ENCODE measurements around the gene RNU6-9. TPM values are rescaled to one million over a fixed set of nuclear protein-coding genes. Genes with fewer than 3 reads are reported as not detected.
A peak's percentile ranks its signal among the peaks of the same experiment; 100 is the strongest.

Gene RNU6-9
- total RNA-seq, 1 experiment from 2014 or later, result not detected

DNA sequence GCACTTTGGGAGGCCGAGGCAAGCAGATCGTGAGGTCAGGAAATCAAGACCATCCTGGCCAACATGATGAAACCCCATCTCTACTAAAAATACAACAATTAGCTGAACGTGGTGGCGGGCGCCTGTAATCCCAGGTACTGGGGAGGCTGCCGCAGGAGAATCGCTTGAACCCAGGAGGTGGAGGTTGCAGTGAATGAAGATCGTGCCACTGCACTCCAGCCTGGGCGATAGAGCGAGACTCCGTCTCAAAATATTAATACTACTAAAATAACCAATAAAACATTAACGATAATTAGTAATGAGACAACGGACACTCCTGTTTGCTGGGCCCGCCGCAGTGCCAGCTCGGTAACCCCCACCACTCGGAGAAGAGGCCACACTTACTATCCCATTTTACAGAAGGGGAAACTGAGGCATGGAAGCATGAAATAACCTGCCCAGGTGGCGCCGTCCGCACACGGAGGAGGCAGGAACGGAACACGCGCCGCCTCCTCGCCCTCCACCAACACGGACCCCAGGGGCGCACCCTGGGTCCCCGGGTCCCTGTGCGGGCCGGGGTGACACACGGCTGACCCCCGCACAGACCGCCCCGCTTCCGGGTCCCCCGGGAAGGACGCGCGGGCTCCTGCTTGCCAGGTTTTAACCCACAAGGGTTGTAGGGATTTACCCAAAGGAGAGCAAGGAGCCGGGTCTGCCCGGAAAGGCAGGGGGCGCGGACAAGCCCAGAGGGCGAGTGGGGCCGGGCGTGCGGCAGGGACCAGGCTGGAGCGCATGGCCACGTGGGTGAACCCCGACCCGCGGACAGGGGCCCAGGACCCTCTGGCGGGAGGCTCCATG is 18.1 kb downstream of the RNU6-9 start:
- DNase-seq (ENCODE audit: low spot score), result no peak
- in situ Hi-C loops (cut with HindIII; ENCODE audit: low sequenced_read_pairs), result no loop called here

DNA sequence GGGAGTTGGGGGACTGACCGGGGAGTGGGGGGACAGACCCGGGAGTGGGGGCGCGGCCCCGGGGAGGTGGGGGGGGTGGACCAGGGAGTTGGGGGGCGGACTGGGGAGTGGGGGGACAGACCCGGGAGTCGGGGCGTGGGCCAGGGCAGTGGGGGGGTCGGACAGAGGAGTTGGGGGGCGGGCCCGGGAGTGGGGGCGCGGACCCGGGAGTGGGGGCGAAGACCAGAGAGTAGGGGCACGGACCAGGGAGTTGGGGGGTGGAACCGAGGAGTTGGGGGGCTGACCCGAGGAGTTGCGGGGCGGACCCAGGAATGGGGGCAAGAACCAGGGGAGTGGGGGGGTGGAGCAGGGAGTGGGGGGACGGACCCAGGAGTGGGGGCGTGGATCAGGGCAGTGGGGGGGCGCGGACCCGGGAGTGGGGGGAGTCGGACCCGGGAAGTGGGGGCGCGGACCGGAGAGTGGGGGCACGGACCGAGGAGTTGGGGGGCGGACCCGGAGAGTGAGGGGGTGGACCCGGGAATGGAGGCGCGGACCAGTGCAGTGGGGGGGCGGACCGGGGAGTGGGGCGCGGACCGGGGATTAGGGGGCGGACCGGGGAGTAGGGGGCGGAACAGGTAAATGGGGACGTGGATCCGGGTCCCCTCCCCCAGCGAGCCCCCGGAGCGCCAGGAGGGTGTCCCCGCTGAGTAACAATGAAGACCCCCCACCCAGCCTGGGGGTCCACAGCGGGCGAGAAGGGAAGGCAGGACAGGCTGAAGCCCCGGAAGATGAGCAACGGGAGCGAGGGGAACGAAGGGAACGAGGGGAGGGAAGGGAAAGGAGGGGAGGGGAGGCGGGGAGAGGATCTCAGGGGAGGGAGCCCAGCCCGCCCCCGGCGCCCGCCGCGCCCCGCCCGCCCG is 19.1 kb downstream of the RNU6-9 start:
- DNase-seq (ENCODE audit: low spot score), result peak; percentile 22
- in situ Hi-C loops (cut with HindIII; ENCODE audit: low sequenced_read_pairs), result no loop called here

DNA sequence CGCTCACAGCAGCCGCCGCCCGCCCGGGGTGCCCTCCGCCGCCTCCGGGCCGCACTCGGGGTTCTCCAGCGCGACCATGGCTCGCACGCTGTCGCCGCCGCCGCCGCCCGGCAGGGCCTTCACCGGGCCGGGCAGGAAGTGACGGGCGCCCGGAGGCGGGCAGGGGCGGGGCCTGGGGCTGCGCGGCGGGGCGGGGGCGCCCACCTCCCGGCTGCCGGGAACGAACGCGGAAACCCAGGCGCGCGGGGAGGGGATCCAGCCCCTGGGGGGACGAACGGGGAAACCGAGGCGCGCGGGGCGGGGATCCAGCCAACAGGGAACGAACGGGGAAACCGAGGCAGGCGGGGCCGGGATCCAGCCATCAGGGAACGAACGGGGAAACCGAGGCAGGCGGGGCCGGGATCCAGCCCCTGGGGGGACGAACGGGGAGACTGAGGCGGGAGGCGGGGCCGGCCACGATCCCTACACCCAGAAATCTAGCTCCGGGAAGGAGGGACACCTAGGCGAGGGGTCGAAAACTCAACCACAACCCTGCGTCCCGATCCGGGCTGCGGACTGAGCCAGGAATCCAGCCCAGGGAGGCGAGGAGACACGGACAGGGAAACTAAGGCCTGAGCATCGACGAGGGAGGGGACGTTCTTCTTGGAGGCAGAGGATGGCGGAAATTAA is 19.9 kb downstream of the RNU6-9 start, which contains the start of gene R3HDM4:
Gene R3HDM4 (minus strand): TSS at position 140 of the 669 bp plus-strand sequence. CDS start 62 bp downstream, at position 78.
- in situ Hi-C loops (cut with HindIII; ENCODE audit: low sequenced_read_pairs), result no loop called here
- peak; percentile 63 for DNase-seq (ENCODE audit: low spot score)

DNA sequence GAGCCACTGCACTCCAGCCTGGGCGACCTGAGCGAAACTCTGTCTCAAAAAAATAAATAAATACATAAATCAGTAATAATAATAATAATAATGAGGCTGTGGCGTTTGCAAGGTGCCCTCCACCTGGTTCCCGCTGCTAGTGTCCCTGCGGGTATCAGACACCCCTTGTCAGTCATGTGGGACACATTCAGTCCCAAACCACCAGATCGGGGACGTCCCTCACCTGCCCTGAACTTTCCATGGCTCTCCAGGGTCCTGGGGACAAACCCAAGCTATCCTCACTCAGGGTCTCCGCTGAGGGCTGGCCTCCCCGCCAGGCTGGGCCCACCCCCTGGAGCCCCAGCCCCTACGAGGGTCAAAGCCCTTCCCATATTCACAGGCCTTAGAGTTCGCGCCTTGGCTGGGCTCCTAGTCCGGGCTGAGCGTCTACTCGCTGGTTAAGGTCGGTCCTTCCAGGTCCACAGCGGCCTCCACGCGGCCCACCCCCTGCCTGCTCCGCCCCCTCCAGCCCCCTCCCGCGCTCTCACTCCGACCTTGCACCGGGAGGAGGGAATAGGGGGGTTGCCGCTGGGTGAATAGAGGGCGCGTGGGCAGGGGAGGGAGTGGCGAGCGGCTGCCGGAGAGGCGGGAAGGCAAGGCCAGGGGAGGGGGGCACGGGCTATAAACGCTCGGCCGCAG is 23.5 kb downstream of the RNU6-9 start:
- DNase-seq (ENCODE audit: low spot score), result no peak
- in situ Hi-C loops (cut with HindIII; ENCODE audit: low sequenced_read_pairs), result no loop called here

DNA sequence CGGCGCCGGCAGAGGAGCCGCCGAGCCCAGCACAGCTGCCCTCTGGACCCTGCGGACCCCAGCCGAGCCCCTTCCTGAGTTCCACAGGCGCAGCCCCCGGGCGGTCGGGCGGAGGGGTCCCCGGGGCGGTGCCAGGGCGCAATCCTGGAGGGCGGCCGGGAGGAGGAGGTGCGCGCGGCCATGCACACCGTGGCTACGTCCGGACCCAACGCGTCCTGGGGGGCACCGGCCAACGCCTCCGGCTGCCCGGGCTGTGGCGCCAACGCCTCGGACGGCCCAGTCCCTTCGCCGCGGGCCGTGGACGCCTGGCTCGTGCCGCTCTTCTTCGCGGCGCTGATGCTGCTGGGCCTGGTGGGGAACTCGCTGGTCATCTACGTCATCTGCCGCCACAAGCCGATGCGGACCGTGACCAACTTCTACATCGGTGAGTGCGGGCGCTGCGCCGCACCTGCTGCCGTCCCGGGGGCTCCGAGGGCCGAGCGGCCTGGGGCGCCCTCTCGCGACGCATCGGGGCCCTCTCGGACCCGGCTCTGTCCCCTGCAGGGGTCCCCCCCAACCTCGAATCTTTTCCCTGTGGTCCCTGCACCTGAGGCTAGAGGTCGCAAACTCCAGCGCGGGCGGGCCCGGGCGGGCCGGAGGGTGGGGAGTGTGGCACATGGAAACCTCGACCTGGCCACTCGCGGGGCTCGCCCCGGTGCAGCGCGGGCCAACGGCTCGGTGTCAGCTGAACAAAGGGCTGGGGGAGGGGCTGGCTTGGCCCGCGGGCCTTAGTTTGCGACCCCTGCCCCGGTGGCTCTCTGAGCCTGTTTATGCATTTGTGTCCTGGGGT is 24.3 kb downstream of the RNU6-9 start, which contains the start of gene KISS1R:
Gene KISS1R (plus strand): TSS at position 11 of the 829 bp plus-strand sequence. CDS start 170 bp downstream, at position 181.
- in situ Hi-C loops (cut with HindIII; ENCODE audit: low sequenced_read_pairs), result no loop called here
- DNase-seq (ENCODE audit: low spot score), result peak; percentile 41

DNA sequence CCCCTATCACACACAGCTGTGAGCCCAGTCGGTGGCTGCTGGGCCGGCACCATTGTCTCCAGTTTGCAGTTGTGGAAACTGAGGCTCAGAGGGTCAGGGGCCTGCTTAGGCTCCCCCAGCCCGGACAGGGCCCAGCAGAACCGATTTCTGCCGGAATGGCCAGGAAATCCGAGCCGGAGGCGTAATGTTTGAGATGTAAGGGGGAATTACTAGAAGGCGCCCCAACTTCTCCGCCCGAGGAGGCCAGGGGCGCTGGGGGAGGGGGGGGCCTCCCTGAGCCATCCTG is 24.8 kb downstream of the RNU6-9 start:
- in situ Hi-C loops (cut with HindIII; ENCODE audit: low sequenced_read_pairs), result no loop called here
- DNase-seq (ENCODE audit: low spot score), result no peak

DNA sequence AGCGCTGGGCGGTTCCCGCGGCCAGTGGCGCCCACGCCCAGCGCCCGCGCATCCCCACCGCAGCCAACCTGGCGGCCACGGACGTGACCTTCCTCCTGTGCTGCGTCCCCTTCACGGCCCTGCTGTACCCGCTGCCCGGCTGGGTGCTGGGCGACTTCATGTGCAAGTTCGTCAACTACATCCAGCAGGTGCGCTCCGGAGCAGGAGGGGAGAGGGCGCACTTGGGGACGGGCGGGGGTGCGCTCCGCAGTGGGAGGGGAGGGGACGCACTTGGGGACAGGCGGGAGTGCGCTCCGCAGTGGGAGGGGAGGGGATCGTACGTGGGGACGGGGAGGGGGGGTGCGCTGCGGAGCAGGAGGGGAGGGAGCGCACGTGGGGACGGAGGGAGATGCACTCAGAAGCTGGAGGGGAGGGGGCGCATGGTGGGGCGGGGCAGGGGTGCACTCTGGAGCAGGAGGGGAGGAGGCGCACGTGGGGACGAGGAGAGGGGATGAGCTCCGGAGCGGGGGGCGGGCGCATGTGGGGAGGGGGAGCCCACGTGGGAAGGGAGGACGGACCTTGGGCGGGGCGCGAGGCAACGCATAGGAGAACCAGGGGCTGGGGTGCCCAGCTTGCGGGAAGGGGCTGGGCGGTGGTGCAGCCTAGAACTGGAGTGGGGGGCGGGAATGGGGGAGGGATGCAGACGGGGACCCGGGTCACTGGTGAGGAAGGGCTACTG is 25.4 kb downstream of the RNU6-9 start:
- no peak for DNase-seq (ENCODE audit: low spot score)

DNA sequence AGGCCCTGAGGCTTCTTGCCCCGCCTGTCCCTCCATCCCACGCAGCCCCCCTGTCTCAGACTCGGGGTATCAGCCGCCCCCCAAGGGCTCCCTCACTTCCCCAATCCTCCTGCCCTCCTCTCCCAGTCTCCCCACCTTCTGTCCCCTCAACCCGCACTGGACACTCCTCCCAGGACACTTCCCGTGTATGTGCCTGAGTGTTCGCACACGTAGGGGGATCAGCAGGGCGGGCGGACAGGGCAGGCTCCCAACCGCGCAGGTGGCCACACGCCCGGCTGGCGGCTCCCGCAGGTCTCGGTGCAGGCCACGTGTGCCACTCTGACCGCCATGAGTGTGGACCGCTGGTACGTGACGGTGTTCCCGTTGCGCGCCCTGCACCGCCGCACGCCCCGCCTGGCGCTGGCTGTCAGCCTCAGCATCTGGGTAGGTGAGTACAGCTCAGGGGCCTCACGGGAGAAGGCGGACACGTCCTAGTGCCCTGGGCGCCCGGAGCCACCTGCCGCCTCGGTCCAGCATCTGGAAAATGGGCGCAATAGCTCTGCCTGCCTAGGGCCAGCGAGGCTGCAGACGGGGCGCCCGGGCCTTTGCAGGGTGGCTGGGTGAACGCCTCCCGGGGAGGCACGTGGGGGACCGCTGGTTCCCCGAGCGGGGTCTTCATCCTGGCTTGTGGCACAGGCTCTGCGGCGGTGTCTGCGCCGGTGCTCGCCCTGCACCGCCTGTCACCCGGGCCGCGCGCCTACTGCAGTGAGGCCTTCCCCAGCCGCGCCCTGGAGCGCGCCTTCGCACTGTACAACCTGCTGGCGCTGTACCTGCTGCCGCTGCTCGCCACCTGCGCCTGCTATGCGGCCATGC is 26.1 kb downstream of the RNU6-9 start:
- in situ Hi-C loops (cut with HindIII; ENCODE audit: low sequenced_read_pairs), result no loop called here
- no peak for DNase-seq (ENCODE audit: low spot score)

More for the DNA sequence above, 25.4 kb downstream of the RNU6-9 start:
- in situ Hi-C loops (cut with HindIII; ENCODE audit: low sequenced_read_pairs), result no loop called here

DNA sequence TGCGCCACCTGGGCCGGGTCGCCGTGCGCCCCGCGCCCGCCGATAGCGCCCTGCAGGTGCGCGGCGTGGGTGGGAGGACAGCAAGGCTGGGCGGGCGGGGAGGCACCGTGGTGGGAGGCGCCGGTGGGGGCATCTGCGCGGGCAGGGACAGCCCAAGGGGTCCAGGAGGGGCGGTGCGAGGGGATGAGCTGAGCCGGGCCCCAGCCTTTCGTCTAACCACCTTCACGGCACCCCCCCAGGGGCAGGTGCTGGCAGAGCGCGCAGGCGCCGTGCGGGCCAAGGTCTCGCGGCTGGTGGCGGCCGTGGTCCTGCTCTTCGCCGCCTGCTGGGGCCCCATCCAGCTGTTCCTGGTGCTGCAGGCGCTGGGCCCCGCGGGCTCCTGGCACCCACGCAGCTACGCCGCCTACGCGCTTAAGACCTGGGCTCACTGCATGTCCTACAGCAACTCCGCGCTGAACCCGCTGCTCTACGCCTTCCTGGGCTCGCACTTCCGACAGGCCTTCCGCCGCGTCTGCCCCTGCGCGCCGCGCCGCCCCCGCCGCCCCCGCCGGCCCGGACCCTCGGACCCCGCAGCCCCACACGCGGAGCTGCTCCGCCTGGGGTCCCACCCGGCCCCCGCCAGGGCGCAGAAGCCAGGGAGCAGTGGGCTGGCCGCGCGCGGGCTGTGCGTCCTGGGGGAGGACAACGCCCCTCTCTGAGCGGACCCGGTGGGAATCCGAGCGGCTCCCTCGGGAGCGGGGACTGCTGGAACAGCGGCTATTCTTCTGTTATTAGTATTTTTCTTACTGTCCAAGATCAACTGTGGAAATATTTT is 27.0 kb downstream of the RNU6-9 start:
- in situ Hi-C loops (cut with HindIII; ENCODE audit: low sequenced_read_pairs), result no loop called here

DNA sequence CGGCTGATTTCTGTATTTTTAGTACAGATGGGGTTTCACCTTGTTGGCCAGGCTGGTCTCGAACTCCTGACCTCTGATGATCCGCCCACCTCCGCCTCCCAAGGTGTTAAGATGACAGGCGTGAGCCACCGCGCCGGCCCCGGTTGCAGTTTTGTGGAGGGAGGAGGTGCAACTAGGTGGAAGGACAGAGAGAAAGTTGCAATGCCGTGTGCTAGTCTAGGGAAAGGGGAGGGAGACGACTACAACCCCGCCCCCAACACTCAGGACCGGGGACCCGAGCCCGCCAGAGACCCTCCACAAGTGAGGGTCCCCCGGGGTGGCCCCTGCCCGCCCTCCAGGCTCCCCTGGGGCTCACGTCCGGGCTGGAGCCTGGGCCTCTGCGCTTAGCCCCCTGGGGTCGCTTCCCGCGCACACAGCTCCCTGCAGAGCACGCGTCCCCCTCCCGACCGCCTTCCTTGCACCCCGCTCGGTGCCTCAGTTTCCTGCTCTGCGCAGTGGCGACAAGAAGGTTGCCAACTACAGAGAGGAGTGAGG is 31.3 kb downstream of the RNU6-9 start:
- DNase-seq (ENCODE audit: low spot score), result no peak
- in situ Hi-C loops (cut with HindIII; ENCODE audit: low sequenced_read_pairs), result no loop called here

More for the DNA sequence above, 27.0 kb downstream of the RNU6-9 start:
- DNase-seq (ENCODE audit: low spot score), result no peak

DNA sequence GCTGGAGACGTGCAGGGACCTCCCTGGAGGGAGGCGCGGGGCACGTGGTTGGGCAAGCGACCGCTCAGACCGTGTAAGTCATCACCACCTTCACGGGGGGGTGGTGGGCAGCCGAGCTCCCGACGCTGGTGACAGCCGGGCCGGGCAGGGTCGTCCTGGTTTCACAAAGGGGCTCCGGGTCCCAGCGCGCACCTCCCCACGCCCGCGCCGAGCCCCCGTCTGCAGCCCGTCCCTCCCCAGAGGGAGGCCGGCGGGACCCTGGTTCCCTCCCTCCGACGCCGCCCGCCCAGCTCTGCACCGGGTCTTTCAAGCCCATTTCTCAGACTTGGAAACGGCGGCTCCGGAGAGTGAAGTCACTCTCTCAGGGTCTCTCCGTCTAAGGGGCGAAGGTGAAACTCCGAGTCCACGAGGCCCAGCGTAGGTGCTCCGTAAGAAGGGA is 31.8 kb downstream of the RNU6-9 start:
- peak; percentile 75 for DNase-seq (ENCODE audit: low spot score)
- in situ Hi-C loops (cut with HindIII; ENCODE audit: low sequenced_read_pairs), result no loop called here

DNA sequence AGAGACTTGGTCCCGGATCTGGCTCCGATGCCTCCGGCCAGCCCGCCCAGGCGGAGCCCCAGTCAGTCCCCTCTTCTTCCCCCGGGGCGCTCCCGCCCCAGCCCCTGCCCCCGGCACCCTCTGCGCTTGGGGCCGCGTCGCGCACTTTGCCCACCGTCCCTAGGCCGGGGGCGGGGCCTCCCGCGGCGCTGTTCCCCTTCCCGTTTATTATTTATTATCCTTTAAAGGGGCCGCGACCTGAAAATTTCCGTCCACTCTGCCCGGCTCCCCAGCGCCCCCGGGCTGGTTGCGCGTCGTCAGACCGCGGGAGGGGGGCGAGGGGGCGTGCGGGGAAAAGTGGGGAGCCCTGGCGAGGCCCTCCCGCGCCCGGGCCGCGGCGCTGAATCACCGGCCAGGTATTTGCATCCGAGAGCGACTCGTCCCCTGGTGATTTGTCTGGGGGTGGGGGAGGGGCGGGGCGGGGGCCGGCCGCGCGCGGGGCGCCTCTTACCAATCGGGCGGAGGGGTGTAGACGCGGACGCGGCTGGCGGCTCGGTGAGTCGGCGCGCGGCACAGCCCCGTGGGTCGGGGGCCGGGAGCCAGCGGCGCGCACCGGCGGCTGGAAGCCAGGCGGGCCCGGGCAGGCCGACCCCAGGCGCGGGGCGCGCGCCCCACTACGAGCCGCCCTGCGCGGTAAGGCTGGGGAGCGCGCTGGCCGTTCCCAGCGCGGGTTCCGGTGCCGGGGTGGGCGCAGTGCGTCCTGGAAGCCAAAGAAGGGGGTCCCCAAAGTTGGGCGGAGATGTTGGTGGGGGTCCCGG is 32.4 kb downstream of the RNU6-9 start, which contains the start of gene ARID3A:
Gene ARID3A (plus strand): TSS at position 510 of the 797 bp plus-strand sequence. CDS start 3,494 bp downstream, outside the sequence.
- peak; percentile 78 for DNase-seq (ENCODE audit: low spot score)
- in situ Hi-C loops (cut with HindIII; ENCODE audit: low sequenced_read_pairs), result no loop called here

DNA sequence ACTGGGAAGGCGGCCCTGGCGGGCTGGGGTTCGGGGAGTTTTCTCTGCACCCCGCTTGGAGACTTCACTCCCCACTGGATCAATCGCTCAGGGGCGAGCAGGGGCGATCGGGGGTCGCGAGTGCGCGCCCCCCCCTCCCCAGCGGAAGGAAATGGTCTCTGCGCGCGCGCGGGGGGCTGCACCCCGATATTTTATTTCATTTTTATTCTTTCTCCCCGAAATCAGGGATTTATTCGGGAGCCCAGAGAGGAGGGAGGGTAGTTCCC is 33.0 kb downstream of the RNU6-9 start:
- in situ Hi-C loops (cut with HindIII; ENCODE audit: low sequenced_read_pairs), result no loop called here
- DNase-seq (ENCODE audit: low spot score), result no peak

DNA sequence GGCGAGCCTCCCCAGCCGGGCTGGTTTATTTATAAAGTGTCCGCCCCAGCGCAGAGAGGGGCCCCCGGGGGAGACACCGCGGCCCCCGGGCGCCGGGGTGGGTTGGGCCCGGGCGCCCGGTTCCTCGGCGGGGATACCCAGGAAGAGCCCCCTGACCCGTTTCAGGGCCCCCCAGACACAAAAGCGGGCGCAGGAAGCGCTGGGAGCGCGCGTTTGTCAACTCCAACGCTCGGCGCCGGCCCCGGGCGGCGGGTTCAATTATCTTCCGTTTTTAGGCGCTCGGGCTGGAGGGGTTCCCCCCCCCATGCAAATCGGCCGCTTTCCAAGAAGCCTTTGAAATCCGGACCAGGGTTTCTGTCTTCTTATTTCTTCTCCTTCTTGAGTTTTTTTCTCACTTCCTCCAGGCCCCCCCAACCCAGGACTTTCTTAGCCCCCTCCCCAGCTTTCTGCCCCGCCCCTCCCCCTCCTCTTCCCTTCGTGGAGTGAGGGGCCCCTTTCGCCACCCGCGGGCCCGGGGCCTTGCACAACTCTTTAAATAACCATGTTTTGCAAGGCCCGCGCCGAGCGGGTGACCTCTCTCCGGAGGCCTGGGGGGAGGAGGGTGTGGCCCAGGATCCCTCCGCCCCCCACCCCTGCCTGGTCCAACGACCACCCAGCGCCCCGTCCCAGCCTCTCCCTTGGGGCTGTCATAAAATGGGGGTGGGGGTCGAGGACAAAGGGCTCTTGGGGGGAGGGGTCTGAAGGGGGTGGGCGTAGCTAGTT is 33.5 kb downstream of the RNU6-9 start:
- in situ Hi-C loops (cut with HindIII; ENCODE audit: low sequenced_read_pairs), result no loop called here
- DNase-seq (ENCODE audit: low spot score), result no peak

Data from G401 (cell line).